Erythroblast (primary cell): ENCODE measurements around the gene CLEC4E.
"Not testable (repeated sequence)": the region's sequence is repeated elsewhere in the genome, so short reads cannot be mapped to it uniquely, and the experiment has no call there.

Source experiments
- DNase-seq, 2 experiments: peaks; one replicate each; lab custom pipeline; 2025; lab: John Stamatoyannopoulos, UW
- GATA1 ChIP-seq: IDR thresholded peaks from 2 replicates; pipeline ENCODE4 v1.6.1; 2011; ENCODE audit warnings: low read depth, mild to moderate bottlenecking, control low read depth, low read length, moderate library complexity
- POLR2A ChIP-seq: IDR thresholded peaks from 2 replicates; pipeline ENCODE4 v1.6.1; 2011; ENCODE audit warnings: mild to moderate bottlenecking, low read length

Gene CLEC4E, protein sequence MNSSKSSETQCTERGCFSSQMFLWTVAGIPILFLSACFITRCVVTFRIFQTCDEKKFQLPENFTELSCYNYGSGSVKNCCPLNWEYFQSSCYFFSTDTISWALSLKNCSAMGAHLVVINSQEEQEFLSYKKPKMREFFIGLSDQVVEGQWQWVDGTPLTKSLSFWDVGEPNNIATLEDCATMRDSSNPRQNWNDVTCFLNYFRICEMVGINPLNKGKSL

DNA sequence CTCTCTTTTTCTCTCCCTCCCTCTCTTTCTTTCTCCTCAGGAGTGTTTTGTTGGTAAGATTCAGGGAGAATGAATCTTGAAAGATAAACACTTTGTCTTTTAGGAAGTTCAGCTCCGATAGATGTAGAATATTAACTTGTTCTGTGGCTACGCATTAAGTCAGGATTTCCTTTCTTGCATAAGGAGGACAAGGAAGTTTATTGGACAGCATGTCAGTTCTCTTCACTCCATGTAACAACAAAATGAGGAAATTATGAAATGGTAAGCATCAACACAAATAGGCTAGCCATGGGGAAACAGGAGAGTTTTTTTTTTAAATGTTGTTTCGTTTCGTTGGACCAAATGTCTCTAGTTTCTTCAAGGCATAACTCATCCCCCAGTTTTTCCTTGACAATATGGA lies at the start of gene CLEC4E:
Gene CLEC4E, minus strand, starts transcription at position 75 of the 400 bp plus-strand sequence. CDS start 108 bp downstream, outside the sequence.
- not testable (repeated sequence) for DNase-seq

DNA sequence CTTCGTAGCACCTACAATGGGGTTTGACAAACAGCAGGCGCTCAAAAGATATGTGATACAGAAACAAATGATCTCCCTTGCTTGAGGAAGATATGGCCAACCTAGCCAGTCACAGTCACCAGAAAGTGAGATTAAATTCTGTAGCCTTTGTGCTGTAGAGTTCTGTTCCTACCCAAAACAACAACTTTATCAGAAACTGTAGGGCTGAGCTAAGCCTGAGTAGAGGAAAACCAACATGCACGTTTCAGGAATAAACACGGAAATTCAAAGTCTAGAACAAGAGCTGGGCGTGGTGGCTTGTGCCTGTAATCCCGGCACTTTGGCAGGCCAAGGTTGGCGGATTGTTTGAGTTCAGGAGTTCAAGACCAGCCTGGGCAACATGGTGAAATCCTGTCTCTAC lies 49.0 kb upstream of the CLEC4E start:
- peak in 1 of 2 experiments; percentile 14 for DNase-seq
- no peak for TF ChIP-seq GATA1
- no peak for TF ChIP-seq POLR2A

DNA sequence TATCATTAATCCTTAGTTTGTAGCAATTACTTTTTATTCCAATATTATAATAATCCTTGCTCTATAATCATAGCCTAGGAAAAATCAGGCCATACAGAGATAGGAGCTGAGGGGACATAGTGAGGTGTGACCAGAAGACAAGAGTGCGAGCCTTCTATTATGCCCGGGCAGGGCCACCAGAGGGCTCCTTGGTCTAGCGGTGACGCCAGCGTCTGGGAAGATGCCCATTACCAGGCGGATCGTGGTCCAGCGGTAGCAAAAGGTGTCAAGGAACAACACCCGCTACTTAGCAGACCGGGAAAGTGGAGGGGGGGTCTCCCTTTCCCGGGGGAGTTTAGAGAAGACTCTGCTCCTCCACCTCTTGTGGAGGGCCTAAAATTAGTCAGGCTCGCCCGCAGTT lies 43.8 kb upstream of the CLEC4E start:
- DNase-seq, result not testable (repeated sequence)

DNA sequence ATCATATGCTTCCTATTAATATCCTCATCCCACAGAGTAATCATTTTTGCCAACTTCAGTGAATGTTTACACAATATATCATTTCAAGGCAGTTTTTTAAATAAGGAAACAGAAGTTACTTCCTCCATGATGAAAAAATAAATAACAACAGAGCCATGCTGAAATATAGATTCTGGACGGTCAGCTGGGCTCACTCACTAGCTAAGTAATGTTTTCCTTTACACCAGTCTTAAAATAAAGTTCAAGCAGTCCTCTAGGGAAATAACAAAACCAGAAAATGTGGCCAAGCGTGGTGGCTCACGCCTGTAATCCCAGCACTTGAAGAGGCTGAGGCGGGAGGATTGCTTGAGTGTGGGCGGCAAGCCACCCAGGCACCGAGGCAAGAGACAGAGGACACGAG lies 43.3 kb upstream of the CLEC4E start:
- DNase-seq, result no peak
- TF ChIP-seq GATA1, result no peak
- TF ChIP-seq POLR2A, result no peak

DNA sequence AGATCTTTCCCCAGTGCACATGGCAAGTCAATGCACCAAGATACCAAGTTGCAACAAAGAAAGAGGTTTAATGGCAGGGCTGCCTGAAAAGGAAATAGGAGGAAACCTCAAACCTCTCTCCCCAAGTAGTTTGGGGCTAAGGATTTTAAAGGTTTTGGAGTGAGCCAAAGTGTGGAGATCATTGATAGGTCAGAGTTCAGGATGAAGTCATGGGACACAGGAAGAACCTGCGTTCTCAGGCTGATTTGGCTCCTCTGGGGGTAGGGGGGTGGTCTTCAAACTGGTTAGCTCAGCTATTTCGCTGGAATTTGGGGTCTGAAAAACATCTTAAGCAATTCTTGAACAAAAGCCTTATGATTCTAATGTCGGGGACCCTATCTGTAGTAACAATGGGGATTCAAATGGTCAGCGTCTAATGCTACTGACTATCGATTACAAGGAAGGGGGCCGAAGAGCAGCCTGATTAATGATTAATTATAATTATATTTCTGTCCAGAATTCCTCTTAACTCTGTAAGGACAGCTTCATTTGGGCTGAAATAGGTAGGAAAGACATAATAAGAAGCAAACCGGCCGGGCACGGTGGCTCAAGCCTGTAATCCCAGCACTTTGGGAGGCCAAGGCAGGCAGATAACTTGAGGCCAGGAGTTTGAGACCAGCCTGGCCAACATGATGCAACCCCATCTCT lies 40.5 kb upstream of the CLEC4E start:
- no peak for TF ChIP-seq GATA1
- TF ChIP-seq POLR2A, result no peak
- no peak for DNase-seq

DNA sequence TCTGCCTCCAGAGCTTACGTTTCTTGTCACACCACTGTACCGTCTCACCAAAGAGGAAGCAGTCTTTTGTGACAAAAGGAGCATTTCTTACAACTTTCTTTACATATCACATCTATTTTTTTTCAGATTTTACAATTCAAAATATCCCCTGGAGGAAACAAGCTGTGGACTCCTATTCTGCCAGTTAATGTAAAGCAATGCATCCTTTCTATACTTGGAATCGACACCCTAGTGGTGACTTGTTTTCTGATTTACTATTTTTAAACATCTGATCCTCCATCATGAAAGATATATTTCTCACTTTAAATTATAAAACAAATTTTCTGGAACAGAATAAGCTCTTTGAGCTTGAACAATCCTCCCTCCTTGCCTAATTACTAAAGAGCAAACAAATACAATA lies 37.2 kb upstream of the CLEC4E start:
- no peak for TF ChIP-seq GATA1
- TF ChIP-seq POLR2A, result no peak

DNA sequence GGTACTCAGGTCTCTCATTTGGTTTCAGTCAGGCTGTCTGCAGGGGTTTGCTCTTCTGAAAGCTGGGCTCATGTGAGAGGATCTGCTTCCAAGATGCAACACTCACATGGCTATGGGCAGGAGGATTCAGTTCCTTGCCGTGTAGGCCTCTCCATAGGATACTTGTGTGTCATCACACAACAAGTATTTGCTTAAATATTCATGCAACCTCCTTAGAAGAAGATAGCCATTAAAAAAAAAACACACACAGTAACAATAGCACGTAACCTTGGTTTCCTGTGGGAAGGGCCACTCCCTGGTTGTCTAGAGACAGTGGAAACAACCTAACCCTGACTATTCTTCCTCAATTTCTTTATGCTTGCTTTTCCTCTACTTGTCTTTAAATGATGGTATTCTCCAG lies 31.8 kb upstream of the CLEC4E start:
- no peak for DNase-seq
- TF ChIP-seq POLR2A, result no peak
- no peak for TF ChIP-seq GATA1

More for the DNA sequence above, 37.2 kb upstream of the CLEC4E start:
- DNase-seq, result no peak

DNA sequence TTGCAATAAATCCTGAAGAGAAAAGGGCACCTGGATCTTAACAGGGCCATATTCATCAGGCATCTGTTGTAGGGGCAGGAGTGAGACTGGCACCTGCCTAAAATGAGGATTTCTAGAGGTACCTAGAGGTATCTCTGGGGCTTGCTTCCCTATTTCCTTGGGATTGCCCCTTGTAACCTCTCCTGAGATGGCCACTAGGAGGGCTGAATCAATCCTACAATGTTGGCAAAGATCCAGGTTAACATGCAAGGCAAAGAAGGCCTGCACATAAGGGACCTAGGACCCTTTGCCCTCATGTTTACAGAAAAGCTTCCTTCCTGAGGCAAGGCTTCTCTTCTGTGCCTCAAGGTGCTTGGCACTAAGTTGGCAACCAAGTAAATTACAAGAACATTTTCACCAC lies 25.8 kb upstream of the CLEC4E start:
- no peak for DNase-seq
- TF ChIP-seq POLR2A (no peak), GATA1 (no peak)

DNA sequence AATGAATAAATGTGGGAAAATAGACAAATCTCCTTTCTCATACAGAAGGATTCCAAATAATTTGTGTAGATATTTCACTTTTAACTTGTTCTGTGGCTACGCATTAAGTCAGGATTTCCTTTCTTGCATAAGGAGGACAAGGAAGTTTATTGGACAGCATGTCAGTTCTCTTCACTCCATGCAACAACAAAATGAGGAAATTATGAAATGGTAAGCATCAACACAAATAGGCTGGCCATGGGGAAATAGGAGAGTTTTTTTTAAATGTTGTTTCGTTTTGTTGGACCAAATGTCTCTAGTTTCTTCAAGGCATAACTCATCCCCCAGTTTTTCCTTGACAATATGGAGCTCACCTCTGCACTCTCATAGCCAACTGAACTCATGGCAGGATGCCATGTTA lies 25.3 kb upstream of the CLEC4E start:
- DNase-seq, result not testable (repeated sequence)

DNA sequence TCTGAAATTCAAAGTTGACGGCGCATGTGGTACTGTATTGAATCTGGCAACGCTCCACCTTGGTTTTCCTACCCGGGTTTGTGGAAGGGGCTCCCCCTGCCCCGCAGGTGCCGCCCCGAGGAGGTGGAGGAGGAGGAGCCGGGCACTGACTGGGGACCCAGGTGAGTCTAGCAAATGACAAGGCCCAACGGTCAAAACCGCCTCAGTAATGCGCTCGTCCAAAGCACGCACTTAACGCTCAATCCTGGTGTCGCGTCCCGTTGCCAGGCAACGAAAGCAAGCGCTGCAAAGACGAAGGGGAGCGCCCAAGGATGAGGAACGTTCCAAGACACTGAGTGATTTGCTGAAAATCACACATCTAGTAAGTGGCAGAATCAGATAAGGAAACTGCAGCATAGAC lies 24.0 kb upstream of the CLEC4E start:
- DNase-seq, result no peak
- TF ChIP-seq POLR2A (no peak), GATA1 (no peak)

DNA sequence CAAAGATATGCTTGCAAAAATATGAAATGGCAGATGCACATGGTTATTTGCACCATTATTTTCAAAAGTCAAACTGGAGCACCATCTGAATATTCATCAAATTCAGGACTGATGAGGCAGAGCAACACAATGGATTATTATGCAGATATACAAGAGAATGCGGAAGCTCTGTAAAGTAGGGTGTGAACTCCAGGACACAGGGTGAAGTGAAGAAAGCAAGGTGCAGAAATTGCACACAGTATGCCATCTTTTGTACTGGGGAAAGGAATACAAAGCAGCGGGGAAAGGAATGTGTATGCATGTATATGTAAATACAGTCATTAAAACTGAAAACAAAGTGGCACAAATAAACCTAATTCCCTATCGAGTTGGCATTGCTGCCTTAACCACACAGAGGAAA lies 22.7 kb upstream of the CLEC4E start:
- DNase-seq, result no peak
- TF ChIP-seq POLR2A, result no peak
- TF ChIP-seq GATA1, result no peak

DNA sequence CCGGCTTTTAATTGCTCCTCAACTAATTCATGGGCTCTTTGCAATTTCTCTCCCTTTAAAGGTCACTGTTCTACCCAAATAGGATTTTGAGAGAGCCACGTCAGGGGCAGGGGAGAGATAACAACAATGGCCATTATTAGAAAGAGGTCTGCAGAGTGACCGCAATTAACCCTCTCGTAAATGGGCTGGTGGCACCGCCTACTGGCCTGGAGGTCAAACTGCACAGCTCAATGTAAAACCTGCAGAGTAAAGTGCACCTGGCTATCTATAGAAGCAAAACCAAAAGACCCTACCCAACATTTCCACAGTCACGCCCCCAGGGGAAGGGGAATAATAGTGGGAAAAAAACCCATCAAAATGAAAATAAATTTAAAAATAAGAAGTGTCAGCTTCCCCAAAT lies 21.6 kb upstream of the CLEC4E start:
- no peak for TF ChIP-seq POLR2A
- TF ChIP-seq GATA1, result no peak
- peak; percentile 13 to 22 for DNase-seq

DNA sequence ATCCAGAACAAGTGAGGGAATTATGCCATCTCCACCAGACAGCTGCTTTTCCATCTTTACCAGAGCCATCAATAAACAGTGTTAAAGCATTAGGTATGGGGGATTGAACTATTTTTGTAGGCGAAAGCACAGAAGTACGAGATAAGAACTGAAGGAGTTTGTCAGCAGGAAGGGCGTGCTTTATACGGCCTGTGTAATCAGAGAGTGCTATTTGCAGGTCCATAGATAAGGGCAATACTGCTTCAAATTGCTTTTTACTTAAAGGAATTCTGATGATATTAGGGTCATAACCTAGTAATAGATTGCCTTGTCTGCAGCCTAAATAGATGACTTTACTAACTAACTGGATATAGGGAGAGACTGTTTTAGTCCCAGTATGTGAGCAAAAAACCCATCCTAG lies 20.3 kb upstream of the CLEC4E start:
- TF ChIP-seq POLR2A (no peak), GATA1 (no peak)
- peak in 1 of 2 experiments; percentile 26 for DNase-seq

DNA sequence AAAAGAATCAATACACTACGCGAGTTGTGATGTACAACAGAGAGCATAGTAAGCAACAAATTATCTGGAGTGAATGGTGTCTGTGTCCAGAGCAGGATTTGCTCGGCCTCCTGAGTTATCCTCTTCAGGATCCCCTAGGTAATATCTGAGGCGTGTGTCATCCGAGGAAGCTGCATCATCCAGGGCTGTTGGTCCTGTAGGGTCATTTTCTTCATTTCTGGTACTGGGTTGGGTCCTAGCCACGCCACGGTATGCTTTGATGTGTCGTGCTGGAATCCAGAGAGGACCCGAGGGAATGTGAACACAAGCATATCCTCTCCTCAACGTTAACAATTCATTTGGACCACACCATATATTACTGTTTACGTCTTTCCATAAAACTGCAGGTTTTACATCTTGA lies 19.0 kb upstream of the CLEC4E start:
- TF ChIP-seq GATA1, result no peak
- no peak for TF ChIP-seq POLR2A
- no peak for DNase-seq

DNA sequence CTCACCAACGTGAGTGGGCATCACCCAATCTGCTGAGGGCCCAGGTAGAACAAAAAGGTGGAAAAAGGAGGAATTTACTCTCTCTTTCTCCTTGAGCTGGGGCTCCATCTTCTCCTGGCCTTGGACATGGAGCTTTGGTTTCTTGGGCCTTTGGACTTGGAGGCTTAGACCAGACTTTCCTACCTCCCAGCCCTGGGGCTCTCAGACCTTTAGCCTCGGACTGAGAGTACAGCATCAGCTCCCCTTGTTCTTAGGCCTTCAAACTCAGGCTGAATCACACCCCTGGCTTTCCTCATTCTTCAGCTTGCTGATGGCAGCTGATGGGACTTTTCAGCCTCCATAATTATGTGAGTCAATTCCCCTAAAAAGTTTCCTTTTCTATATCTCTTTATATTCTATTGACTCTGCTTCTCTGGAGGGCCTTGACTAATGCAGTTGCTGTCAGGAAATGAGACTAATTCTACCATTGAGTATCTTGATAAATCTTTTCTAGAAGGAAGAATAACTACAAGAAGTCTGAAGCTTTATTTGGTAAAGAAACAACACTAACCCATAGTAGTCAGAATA lies 15.9 kb upstream of the CLEC4E start:
- no peak for TF ChIP-seq POLR2A
- no peak for TF ChIP-seq GATA1
- no peak for DNase-seq
